Measurements from ENCODE around the gene LRRC31.

LRRC31 gene

GRCh38 chr3:169812332-169813235, 57.2 kb downstream of the LRRC31 start, which contains the start of the genes LRRC34 and LRRIQ4:
TSS of gene LRRC34 (minus strand) at chr3:169812904. CDS start at chr3:169812548, 356 bp downstream.
TSS of gene LRRIQ4 (plus strand) at chr3:169812870. CDS start at chr3:169821922, 9,052 bp downstream.
- DNase-seq: peak; percentile 92

GRCh38 chr3:169811631-169812331, 58.0 kb downstream of the LRRC31 start:
- DNase-seq: no peak

GRCh38 chr3:169809230-169809795, 60.4 kb downstream of the LRRC31 start:
- DNase-seq: no peak

- DNase-seq: no peak
These were observed 65.1 kb downstream of the LRRC31 start for GRCh38 chr3:169804681-169805080.

- no peak for DNase-seq
These were observed 77.4 kb downstream of the LRRC31 start for GRCh38 chr3:169792359-169792758.

GRCh38 chr3:169790687-169791429, 78.9 kb downstream of the LRRC31 start:
- DNase-seq: no peak

GRCh38 chr3:169790219-169790618, 79.5 kb downstream of the LRRC31 start:
- DNase-seq: no peak
